WERI-Rb-1 (cell line): ENCODE data around the gene ATM.

Experiments
- DNase-seq: peaks from one replicate; pipeline ENCODE4 v3.0.0-alpha.2; 2020
- H3K27ac ChIP-seq: fragments of 250-450 bp; sonication (Bioruptor Pico); 2 replicates; pipeline ENCODE4 v1.5.1; 2020; ENCODE audit warnings: mild to moderate bottlenecking, moderate library complexity
- H3K27me3 ChIP-seq: fragments of 250-450 bp; sonication (Bioruptor Pico); 2 replicates; pipeline ENCODE4 v1.5.1; 2021; ENCODE audit warnings: mild to moderate bottlenecking, low read depth, moderate library complexity; ENCODE audit not compliant: insufficient read depth, severe bottlenecking
- H3K36me3 ChIP-seq: fragments of 250-450 bp; sonication (Bioruptor Pico); 2 replicates; pipeline ENCODE4 v1.5.1; 2020; ENCODE audit warnings: mild to moderate bottlenecking, moderate library complexity
- H3K4me3 ChIP-seq: 2 replicates; pipeline ENCODE4 v1.5.1; 2011; ENCODE audit warnings: low read depth, mild to moderate bottlenecking, control low read depth, low read length
- H3K9me3 ChIP-seq: fragments of 250-450 bp; sonication (Bioruptor Pico); 2 replicates; pipeline ENCODE4 v1.5.1; 2021; ENCODE audit warnings: mild to moderate bottlenecking, moderate library complexity; ENCODE audit not compliant: severe bottlenecking
- TF ChIP-seq, protein P1 (sequence below): IDR thresholded peaks from 2 replicates; pipeline ENCODE4 v1.5.1; 2011; ENCODE audit warnings: low read depth, mild to moderate bottlenecking, control low read depth, inconsistent platforms, low read length

The ATM gene

DNA sequence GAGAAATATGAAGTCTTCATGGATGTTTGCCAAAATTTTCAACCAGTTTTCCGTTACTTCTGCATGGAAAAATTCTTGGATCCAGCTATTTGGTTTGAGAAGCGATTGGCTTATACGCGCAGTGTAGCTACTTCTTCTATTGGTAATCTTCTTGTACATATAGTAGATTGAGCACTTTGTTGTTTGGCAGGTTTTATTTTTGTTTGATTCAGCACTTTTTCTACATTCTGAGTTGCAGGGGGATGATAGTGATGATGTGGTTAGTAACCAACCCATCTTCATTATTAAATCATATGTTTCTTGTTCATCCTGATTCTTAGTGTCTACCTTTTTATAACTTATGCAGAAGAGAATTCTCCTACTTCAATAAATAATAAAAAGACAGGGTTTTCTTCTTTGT is 122.9 kb downstream of the ATM start:
- TF ChIP-seq, protein P1, sequence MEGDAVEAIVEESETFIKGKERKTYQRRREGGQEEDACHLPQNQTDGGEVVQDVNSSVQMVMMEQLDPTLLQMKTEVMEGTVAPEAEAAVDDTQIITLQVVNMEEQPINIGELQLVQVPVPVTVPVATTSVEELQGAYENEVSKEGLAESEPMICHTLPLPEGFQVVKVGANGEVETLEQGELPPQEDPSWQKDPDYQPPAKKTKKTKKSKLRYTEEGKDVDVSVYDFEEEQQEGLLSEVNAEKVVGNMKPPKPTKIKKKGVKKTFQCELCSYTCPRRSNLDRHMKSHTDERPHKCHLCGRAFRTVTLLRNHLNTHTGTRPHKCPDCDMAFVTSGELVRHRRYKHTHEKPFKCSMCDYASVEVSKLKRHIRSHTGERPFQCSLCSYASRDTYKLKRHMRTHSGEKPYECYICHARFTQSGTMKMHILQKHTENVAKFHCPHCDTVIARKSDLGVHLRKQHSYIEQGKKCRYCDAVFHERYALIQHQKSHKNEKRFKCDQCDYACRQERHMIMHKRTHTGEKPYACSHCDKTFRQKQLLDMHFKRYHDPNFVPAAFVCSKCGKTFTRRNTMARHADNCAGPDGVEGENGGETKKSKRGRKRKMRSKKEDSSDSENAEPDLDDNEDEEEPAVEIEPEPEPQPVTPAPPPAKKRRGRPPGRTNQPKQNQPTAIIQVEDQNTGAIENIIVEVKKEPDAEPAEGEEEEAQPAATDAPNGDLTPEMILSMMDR, result no peak
- peaks cover 10% of the 10 kb centered on the region for H3K36me3 ChIP-seq

DNA sequence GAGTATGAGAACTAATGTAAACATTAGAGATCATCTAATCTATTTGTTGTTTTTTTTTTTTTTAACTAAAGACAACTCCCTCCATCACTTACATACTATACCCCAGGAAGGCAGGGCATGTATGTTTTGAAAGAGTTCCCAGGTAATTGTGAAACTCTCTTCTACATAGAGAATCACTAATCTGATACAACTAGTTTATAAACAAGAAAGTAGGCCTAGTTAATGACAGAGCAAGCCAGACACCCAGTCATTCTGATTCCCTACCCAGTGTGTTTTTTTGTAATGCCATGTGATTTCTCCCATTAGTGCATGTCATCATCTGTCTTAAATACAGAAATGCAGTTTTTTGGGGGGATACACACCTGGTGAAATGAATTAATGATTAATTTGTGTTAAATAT is 123.6 kb downstream of the ATM start:
- TF ChIP-seq, protein P1, result no peak
- Histone ChIP-seq H3K4me3 (no peak overlapping the region), H3K27ac (no peak overlapping the region)

More for the DNA sequence above, 122.9 kb downstream of the ATM start:
- H3K4me3 ChIP-seq, result no peak overlapping the region
- no peak overlapping the region for H3K27ac ChIP-seq
- no peak for DNase-seq
- no peaks in the 10 kb centered on the region for H3K27me3 ChIP-seq
- H3K9me3 ChIP-seq, result no peaks in the 10 kb centered on the region

DNA sequence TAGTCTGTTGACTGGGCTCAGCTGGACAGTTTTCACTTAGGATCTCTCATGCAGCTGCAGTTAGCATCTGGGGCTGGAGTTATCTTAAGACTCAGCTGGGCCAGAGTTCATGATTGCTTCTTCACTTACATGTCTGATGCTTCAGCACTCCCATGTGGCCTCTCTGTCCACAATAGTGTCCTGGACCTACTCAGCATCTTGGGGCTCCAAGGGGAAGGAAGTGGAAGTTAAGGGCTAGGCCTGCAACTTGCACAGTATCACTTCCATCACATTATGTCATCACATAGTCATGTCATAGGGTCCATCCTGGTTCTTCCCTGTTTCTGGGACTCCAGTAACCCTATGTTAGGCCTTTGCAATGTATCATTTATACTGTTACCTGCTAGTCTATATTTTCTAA is 128.6 kb downstream of the ATM start:
- TF ChIP-seq, protein P1, result no peak
- DNase-seq, result no peak
- Histone ChIP-seq H3K4me3 (no peak overlapping the region), H3K27me3 (no peaks in the 10 kb centered on the region), H3K27ac (no peak overlapping the region), H3K36me3 (peaks cover 41% of the 10 kb centered on the region), H3K9me3 (no peaks in the 10 kb centered on the region)

More for the DNA sequence above, 123.6 kb downstream of the ATM start:
- no peaks in the 10 kb centered on the region for H3K9me3 ChIP-seq
- DNase-seq, result no peak
- H3K27me3 ChIP-seq, result no peaks in the 10 kb centered on the region
- H3K36me3 ChIP-seq, result peaks cover 14% of the 10 kb centered on the region

DNA sequence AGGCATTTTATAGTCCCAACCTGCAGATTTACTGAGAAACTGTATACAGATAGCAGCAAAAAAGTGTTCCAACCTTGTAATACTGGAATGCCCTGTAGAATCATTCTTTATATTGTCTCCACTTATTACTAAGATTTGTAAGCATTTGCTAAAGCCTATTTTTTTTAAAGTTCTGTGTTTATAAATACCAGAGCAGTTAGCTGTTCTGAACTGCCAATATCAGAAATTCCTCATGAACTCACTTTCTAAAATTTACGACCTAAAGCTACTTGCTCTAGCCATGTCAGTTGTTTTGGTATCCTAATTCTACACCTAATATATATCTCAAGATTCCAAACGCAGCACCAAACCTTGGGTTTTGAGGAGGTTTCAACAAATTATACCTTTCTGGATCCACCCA is 141.3 kb downstream of the ATM start:
- Histone ChIP-seq H3K27ac (no peak overlapping the region), H3K9me3 (no peaks in the 10 kb centered on the region), H3K27me3 (no peaks in the 10 kb centered on the region), H3K4me3 (no peak overlapping the region), H3K36me3 (peaks cover 9% of the 10 kb centered on the region)
- TF ChIP-seq, protein P1, result no peak
- no peak for DNase-seq

DNA sequence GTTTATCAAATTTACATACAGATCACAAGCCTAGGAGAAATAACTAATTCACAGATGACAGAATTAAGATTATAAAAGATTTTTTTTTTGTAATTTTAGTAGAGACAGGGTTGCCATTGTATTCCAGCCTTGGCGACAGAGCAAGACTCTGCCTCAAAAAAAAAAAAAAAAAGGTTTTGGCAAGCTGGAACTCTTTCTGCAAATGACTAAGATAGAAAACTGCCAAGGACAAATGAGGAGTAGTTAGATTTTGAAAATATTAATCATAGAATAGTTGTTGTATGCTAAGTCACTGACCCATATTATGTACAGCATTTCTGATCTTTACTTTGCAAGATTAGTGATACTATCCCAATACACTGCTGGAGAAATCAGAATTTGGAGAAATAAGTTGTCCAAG is 145.3 kb downstream of the ATM start:
- H3K27ac ChIP-seq, result no peak overlapping the region
- no peaks in the 10 kb centered on the region for H3K27me3 ChIP-seq
- no peak for DNase-seq
- TF ChIP-seq, protein P1, result no peak
- H3K9me3 ChIP-seq, result no peaks in the 10 kb centered on the region
- peaks cover 9% of the 10 kb centered on the region for H3K36me3 ChIP-seq
- no peak overlapping the region for H3K4me3 ChIP-seq

DNA sequence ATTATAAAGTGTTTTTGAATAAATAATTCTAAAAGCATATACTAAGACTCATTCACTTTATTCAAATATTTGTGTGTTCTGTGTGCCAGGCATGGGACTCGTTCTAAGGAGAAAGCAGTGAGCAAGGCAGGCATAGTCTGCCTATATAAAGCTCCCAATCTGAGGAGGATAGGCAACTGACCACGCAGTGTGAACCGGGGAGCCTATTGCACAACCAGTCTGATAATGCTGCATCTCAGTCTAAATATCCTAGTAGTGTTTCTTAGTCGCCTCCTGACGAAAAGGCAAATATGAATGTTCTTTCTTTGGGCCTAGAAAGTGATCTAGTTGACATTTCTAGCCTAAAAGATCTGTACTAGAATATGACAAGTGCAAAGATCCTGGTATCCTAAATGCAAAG is 146.2 kb downstream of the ATM start:
- Histone ChIP-seq H3K9me3 (no peaks in the 10 kb centered on the region), H3K4me3 (no peak overlapping the region), H3K27me3 (no peaks in the 10 kb centered on the region), H3K36me3 (peaks cover 9% of the 10 kb centered on the region), H3K27ac (no peak overlapping the region)
- TF ChIP-seq, protein P1, result no peak
- no peak for DNase-seq
